Neural crest cell (in vitro differentiated cells): ENCODE measurements around the gene CDKN1A. TPM values are rescaled to one million over a fixed set of nuclear protein-coding genes. Genes with fewer than 3 reads are reported as not detected.

Experiments
- DNase-seq: peaks from one replicate; pipeline ENCODE4 v3.0.0; 2021; ENCODE audit warnings: low read depth, mixed read lengths, low spot score
- H3K27ac Mint-ChIP-seq: one replicate; pipeline ENCODE4 v1.8.0; 2021; ENCODE audit warnings: mild to moderate bottlenecking, mixed read lengths; ENCODE audit not compliant: unreplicated experiment
- H3K27me3 Mint-ChIP-seq: 2 replicates; pipeline ENCODE4 v1.8.0; 2021; ENCODE audit warnings: low read depth, mild to moderate bottlenecking, mixed read lengths
- H3K36me3 Mint-ChIP-seq: 2 replicates; pipeline ENCODE4 v1.8.0; 2021; ENCODE audit warnings: low read depth, mild to moderate bottlenecking, mixed read lengths
- H3K4me1 Mint-ChIP-seq: 2 replicates; pipeline ENCODE4 v1.8.0; 2021; ENCODE audit warnings: mixed read lengths
- H3K4me3 Mint-ChIP-seq: one replicate; pipeline ENCODE4 v1.8.0; 2021; ENCODE audit warnings: mild to moderate bottlenecking, mixed read lengths
- H3K9me3 Mint-ChIP-seq: 2 replicates; pipeline ENCODE4 v1.8.0; 2021; ENCODE audit warnings: mixed read lengths
- long read RNA-seq: library from polyadenylated mRNA; unstranded; transcript quantifications from one replicate; pipeline ENCODE4 v2.0.0, GENCODE V29; 2020
- total RNA-seq: library from RNA; stranded (reverse); gene quantifications from 2 replicates; pipeline ENCODE4 v1.2.1, GENCODE V29; 2021
- TF ChIP-seq, protein P1 (sequence below): fragments of 200-600 bp; sonication (generic); conservative IDR thresholded peaks from 2 replicates; pipeline ENCODE4 v1.5.0; 2021; ENCODE audit warnings: antibody characterized with exemption, mild to moderate bottlenecking

The CDKN1A gene
- 11.6 and 12.5 TPM in 2 replicates for total RNA-seq
- long read RNA-seq, partial matches to known transcripts: 1 of 1 reads
- long read RNA-seq, other reads (novel, unspliced or antisense): 0 of 1 reads

DNA sequence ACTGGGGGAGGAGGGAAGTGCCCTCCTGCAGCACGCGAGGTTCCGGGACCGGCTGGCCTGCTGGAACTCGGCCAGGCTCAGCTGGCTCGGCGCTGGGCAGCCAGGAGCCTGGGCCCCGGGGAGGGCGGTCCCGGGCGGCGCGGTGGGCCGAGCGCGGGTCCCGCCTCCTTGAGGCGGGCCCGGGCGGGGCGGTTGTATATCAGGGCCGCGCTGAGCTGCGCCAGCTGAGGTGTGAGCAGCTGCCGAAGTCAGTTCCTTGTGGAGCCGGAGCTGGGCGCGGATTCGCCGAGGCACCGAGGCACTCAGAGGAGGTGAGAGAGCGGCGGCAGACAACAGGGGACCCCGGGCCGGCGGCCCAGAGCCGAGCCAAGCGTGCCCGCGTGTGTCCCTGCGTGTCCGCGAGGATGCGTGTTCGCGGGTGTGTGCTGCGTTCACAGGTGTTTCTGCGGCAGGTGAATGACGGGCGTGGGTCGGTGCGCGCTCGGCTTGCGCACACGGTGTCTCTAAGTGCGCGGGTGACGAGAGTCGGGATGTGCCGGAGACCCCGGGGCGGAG is at the start of gene CDKN1A:
TSS of gene CDKN1A (plus strand) at position 227 of the 555 bp plus-strand sequence. CDS start 5,388 bp downstream, outside the sequence.
- peak; percentile 58 for DNase-seq

DNA sequence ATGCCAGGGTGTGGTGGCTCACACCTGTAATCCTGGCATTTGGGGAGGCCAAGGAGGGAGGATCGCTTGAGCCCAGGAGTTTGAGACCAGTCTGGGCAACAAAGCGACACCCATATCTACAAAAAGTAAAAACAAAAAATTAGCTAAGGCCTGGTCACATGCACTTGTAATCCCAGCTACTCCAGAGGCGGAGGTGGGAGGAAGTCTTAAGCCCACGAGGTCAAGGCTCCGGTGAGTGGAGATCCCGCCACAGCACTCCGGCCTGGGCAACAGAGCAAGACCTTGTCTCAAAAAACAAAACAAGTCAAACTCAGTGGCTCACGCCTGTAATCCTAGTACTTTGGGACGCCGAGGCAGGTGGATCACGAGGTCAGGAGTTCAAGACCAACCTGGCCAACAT is 48.7 kb upstream of the CDKN1A start:
- Mint-ChIP-seq H3K27me3 (no peaks in the 10 kb centered on the region), H3K36me3 (no peaks in the 10 kb centered on the region), H3K4me1 (no peaks in the 10 kb centered on the region), H3K27ac (no peak overlapping the region), H3K9me3 (no peaks in the 10 kb centered on the region), H3K4me3 (no peak overlapping the region)
- no peak for DNase-seq
- TF ChIP-seq, protein P1, sequence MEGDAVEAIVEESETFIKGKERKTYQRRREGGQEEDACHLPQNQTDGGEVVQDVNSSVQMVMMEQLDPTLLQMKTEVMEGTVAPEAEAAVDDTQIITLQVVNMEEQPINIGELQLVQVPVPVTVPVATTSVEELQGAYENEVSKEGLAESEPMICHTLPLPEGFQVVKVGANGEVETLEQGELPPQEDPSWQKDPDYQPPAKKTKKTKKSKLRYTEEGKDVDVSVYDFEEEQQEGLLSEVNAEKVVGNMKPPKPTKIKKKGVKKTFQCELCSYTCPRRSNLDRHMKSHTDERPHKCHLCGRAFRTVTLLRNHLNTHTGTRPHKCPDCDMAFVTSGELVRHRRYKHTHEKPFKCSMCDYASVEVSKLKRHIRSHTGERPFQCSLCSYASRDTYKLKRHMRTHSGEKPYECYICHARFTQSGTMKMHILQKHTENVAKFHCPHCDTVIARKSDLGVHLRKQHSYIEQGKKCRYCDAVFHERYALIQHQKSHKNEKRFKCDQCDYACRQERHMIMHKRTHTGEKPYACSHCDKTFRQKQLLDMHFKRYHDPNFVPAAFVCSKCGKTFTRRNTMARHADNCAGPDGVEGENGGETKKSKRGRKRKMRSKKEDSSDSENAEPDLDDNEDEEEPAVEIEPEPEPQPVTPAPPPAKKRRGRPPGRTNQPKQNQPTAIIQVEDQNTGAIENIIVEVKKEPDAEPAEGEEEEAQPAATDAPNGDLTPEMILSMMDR: no peak

More for the DNA sequence above, at the start of gene CDKN1A:
- H3K4me3 Mint-ChIP-seq: peak within 1 kb of the TSS; percentile 93
- H3K9me3 Mint-ChIP-seq: no peaks in the 10 kb centered on the region
- no peaks in the 10 kb centered on the region for H3K36me3 Mint-ChIP-seq
- peaks cover 34% of the 10 kb centered on the region for H3K4me1 Mint-ChIP-seq
- TF ChIP-seq, protein P1: no peak
- no peak within 1 kb of the TSS for H3K27ac Mint-ChIP-seq
- peaks cover 44% of the 10 kb centered on the region for H3K27me3 Mint-ChIP-seq

DNA sequence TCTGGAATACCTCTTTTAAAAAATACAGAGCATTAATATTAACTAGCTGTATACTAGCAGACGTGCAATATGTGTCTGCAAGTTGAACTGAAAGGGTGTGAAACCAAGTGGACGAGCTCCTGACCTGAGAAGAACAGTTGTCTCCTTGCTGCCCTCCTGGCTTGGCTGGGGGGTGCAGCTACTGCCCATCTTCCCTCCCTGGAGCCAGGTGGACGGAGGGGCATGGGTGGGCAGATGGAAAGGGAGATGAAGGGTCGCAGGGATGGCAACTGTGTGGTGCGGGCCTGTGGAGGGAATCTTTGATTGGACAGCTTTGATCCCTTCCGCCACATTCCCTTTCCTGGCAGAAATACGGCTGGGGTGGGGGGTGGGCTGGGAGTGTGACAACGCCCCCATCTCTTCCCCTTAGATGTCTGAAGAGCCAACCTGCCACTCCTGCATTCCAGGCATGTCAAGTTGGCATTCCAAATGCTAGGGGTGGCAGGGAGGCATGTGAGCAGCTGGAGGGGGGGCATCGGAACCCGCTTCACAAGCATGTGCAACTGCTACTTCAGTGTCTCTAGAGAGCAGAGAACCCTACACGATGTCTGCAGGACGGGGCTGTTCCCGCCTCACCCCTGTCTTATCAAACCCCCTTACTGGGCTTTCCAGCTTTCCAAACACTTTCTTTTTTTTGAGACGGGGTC is 47.0 kb upstream of the CDKN1A start:
- TF ChIP-seq, protein P1: no peak
- H3K27ac Mint-ChIP-seq: no peak overlapping the region
- H3K36me3 Mint-ChIP-seq: no peaks in the 10 kb centered on the region
- no peaks in the 10 kb centered on the region for H3K27me3 Mint-ChIP-seq
- no peak overlapping the region for H3K4me3 Mint-ChIP-seq
- no peak for DNase-seq
- no peaks in the 10 kb centered on the region for H3K4me1 Mint-ChIP-seq
- H3K9me3 Mint-ChIP-seq: no peaks in the 10 kb centered on the region

DNA sequence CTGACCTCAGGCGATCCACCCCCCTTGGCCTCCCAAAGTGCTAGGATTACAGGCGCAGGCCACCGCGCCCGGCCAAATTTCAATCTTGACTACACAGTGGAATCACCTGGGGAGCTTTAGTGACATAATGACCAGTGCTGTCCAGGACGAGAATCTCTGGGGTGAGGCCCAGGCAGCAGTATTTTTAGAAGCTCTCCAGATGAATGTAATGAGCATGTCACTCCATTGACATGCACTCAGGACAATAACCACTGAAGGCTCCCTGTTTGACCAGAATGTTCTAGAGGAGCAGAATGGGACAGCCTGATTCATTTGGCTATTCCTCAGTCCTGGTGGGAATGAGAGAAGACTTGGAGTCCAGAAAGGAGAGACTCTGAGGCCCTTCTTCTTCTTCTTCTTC is 45.1 kb upstream of the CDKN1A start:
- Mint-ChIP-seq H3K4me3 (no peak overlapping the region), H3K36me3 (no peaks in the 10 kb centered on the region), H3K9me3 (no peaks in the 10 kb centered on the region), H3K27me3 (no peaks in the 10 kb centered on the region), H3K27ac (no peak overlapping the region), H3K4me1 (peaks cover 14% of the 10 kb centered on the region)
- no peak for DNase-seq
- TF ChIP-seq, protein P1: no peak

DNA sequence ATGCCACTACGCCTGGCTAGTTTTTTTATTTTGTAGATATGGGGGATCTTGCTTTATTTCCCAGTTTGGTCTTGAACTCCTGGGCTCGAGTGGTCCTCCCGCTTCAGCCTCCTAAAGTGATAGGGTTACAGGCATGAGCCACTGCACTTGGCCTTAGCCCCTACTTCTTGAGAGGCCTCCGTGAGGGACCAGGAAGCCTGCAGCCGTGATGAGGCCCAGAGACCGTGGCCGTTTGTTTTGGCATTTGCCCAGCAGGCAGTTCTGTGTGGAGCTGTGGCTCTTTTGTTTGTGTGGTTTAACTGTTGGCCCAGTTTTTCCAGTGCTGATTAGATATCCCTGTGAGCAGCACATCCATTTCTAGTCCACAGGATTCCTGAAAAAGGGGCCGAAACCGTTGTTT is 44.6 kb upstream of the CDKN1A start:
- Mint-ChIP-seq H3K36me3 (no peaks in the 10 kb centered on the region), H3K4me1 (peaks cover 17% of the 10 kb centered on the region), H3K27ac (no peak overlapping the region), H3K4me3 (no peak overlapping the region), H3K27me3 (no peaks in the 10 kb centered on the region), H3K9me3 (no peaks in the 10 kb centered on the region)
- TF ChIP-seq, protein P1: no peak
- no peak for DNase-seq
